Pancreas (tissue), 10 donors: ENCODE results near the gene MORF4L1. TPM values are rescaled to one million over a fixed set of nuclear protein-coding genes. Genes with fewer than 3 reads are reported as not detected.
A peak's percentile ranks its signal among the peaks of the same experiment; 100 is the strongest.

Experiments
- ATAC-seq, 4 donors: fragments of 200-7000 bp; cut with Tn5 transposase; one replicate each; pipeline versions ENCODE4 v1.8.0 to v1.9.1; 2020; ENCODE audit warnings: mild to moderate bottlenecking in 4 of 4, moderate library complexity in 4 of 4
- DNase-seq, 6 donors: peaks; one replicate each; pipeline ENCODE4 v3.0.0-alpha.2; 2020
- FAIRE-seq: peaks from 2 replicates; lab custom pipeline; 2012; peaks lifted over from hg19 to GRCh38; lab: Jason Lieb, UNC
- H3K27ac ChIP-seq, 4 donors: fragments of 200-600 bp; sonication (generic); 1 replicate in 3 of 4; 2 replicates in 1 of 4; pipeline versions ENCODE4 v1.5.0 to v1.8.0; 2020
- H3K27me3 ChIP-seq, 4 donors: fragments of 200-600 bp; one replicate each; pipeline ENCODE4 v1.8.0; 2021
- H3K36me3 ChIP-seq, 3 donors: fragments of 200-600 bp; sonication (generic) in 1 of 3; one replicate each; pipeline versions ENCODE4 v1.5.0 to v1.8.0; 2020 to 2021
- H3K4me1 ChIP-seq, 3 donors: fragments of 200-600 bp; one replicate each; pipeline ENCODE4 v1.8.0; 2021
- H3K4me3 ChIP-seq, 4 donors: fragments of 200-600 bp; sonication (generic) in 2 of 4; one replicate each; pipeline versions ENCODE4 v1.5.0 to v1.8.0; 2020 to 2021
- H3K9me3 ChIP-seq, 4 donors: fragments of 200-600 bp; one replicate each; pipeline ENCODE4 v1.8.0; 2021
- WGBS, 2 donors: extraction: QIAGEN DNeasy Blood & Tissue Kit; methylation state at CpG; one replicate each; pipeline ENCODE4 v1.1.7; 2013; 5-methylcytosine and 5-hydroxymethylcytosine counted together
- intact Hi-C, 3 donors: fragments of 100-400 bp; cut with DNase I; formaldehyde crosslinking; loops; one replicate each; pipeline versions ENCODE4 v1.11.1 to v1.14.2; 2022
- polyA plus RNA-seq, 2 donors: library from polyadenylated mRNA; stranded (reverse); fragments of 200-250 nt; gene quantifications; one replicate each; pipeline ENCODE4 v1.2.3, GENCODE V29; 2013
- total RNA-seq, 6 donors: library from RNA; stranded (reverse); fragmentation: NEBNext Ultra II Directional in 4 of 6; extraction: Animal tissue kit (Norgen Biotek cat#: 25700) in 4 of 6; gene quantifications; one replicate each; pipeline versions ENCODE4 v1.2.1 to v1.2.4, GENCODE V29; 2021 to 2023
- TF ChIP-seq, protein P1 (sequence below), 4 donors: fragments of 200-600 bp; sonication (generic) in 3 of 4; IDR thresholded peaks; one replicate each; pipeline versions ENCODE4 v1.5.0 to v1.8.0; 2021; ENCODE audit warnings: antibody characterized with exemption in 4 of 4
- donor health status: healthy with polysubstance abuse.
- donor health status: DM: no; HTN: no; CAD: no; lungs with moderate emphysema.
- donor health status: DM: no; HTN: no; CAD: no.
- donor health status: control.
- donor health status: control.
- donor health status: Bipolar disorder and iron deficiency.
- donor health status: DM: yes; HTN: yes; CAD: no.
- donor health status: DM: no; HTN: no; CAD: no.
- donor health status: DM: no; HTN: no; CAD: no.
- donor health status: DM: yes; HTN: yes; CAD: no.

Gene MORF4L1
- total and polyA plus RNA-seq, 8 donors: 55.0 to 149 (median 90.4) TPM

DNA sequence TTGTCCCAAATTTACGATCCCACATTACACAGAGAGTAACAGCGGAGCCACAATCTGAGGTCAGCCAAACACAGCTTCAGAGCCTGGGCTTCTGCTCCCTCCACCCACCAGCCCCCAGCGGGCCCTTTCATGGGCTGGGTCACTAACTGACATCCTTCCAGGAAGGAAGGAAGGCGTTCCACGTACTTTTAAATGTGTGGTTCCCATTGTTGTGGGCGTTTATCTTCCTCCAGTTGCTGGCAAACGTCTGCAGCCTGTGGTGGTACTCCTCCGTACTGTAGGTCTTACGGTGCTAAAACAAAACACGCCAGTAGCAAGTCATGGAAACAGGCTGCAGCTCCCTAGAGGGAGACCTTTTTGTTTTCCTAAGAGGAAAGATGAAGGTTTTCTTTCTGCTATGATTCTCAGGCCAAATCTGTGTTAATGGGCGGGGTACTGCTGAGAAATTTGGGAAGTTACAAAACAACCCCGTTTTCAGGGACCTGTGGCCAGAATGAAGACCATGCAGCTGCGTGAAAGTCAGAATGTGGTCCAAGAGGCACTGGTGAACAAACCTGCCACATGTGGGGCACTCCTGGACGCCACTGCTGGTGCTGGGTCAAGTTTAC is 64.5 kb downstream of the MORF4L1 start:
- intact Hi-C loops: loop anchor here in 1 of 3 donors (10.0 kb wide), 1 partner anchor 48 kb away; no protein-coding TSS in a partner anchor
- Histone ChIP-seq H3K27ac (peak overlapping the region in 1 of 4 donors; percentile 28), H3K4me1 (no peaks in the 10 kb centered on the region), H3K9me3 (no peaks in the 10 kb centered on the region), H3K27me3 (no peaks in the 10 kb centered on the region), H3K4me3 (no peak overlapping the region), H3K36me3 (peaks cover 0 to 8% (median 0%) of the 10 kb centered on the region in 3 donors)
- WGBS, 2 donors: 77 to 86% methylated on average over 14 of the region's 14 CpGs
- ATAC-seq (peak in 3 of 4 donors; percentile 14 to 31 (median 30)), DNase-seq (no peak), FAIRE-seq (no peak)
- TF ChIP-seq, protein P1, sequence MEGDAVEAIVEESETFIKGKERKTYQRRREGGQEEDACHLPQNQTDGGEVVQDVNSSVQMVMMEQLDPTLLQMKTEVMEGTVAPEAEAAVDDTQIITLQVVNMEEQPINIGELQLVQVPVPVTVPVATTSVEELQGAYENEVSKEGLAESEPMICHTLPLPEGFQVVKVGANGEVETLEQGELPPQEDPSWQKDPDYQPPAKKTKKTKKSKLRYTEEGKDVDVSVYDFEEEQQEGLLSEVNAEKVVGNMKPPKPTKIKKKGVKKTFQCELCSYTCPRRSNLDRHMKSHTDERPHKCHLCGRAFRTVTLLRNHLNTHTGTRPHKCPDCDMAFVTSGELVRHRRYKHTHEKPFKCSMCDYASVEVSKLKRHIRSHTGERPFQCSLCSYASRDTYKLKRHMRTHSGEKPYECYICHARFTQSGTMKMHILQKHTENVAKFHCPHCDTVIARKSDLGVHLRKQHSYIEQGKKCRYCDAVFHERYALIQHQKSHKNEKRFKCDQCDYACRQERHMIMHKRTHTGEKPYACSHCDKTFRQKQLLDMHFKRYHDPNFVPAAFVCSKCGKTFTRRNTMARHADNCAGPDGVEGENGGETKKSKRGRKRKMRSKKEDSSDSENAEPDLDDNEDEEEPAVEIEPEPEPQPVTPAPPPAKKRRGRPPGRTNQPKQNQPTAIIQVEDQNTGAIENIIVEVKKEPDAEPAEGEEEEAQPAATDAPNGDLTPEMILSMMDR (IDR thresholded peaks at IDR 0.05): no peak

DNA sequence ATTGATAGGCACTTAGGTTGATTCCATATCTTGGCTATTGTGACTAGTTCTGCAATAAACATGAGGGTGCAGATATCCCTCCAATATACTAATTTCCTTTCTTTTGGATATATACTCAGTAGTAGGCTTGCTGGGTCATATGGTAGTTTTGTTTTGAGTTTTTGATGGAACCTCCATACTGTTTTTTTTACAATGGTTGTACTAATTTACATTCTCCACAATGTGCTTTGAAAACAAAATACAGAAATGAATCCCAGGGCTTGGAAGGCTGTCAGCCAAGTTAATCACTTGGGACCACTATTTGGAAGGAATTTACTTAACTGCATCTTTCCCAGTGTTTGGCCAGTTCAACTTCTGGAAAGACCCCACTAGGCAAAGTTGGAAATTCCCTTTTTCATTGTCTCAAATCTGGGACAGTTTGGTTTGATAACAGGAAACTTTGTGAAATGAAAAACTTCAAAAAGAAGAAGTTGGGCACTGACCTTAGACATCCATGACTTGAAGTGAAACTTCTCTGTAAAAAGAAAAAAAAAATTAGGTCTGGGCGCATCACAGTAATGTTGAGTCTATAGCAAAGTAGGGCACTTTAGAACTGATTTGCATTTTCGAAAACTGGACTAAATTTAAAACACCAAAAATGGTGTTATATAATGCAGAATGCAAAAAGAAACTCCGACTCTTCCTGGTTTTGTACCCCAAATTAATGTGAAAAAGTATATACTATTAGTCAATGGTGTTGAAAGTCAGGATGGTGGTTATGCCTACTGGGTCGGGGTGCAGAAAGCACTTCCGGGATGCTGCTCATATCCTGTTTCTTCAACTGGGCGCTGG is 66.2 kb downstream of the MORF4L1 start:
- peak in 1 of 4 donors; percentile 41 for ATAC-seq
- Histone ChIP-seq H3K4me1 (no peaks in the 10 kb centered on the region), H3K27me3 (no peaks in the 10 kb centered on the region), H3K36me3 (peaks cover 0 to 8% (median 0%) of the 10 kb centered on the region in 3 donors), H3K4me3 (no peak overlapping the region), H3K27ac (peak overlapping the region in 1 of 4 donors; percentile 27), H3K9me3 (no peaks in the 10 kb centered on the region)
- TF ChIP-seq, protein P1 (IDR thresholded peaks at IDR 0.05): no peak
- no peak for FAIRE-seq
- 84 to 90% methylated on average over 6 of the region's 6 CpGs for WGBS, 2 donors
- no peak for DNase-seq
- intact Hi-C loops: loop anchor here in 1 of 3 donors (10.0 kb wide), 1 partner anchor 46 kb away; no protein-coding TSS in a partner anchor

DNA sequence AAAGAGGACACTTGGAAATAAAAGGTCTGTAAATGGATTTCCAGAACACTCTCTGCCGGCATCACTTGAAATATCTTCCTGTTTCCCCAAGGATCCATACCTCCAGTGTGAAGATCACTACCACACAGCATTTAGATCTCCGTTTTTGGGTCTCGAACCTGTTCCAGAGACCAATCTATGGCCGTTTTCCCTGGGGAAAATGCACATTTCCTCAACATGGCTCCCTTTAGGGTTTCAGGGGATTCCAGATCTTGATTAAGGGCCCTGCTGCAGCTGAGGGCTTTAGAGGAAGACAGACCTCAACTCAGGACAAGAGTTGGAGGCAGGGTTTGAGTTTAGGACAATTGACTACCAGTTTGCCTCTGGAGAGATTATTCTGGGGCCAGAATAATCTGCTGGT is 70.1 kb downstream of the MORF4L1 start:
- no peaks in the 10 kb centered on the region for H3K4me1 ChIP-seq
- 90 to 93% methylated on average over 4 of the region's 4 CpGs for WGBS, 2 donors

DNA sequence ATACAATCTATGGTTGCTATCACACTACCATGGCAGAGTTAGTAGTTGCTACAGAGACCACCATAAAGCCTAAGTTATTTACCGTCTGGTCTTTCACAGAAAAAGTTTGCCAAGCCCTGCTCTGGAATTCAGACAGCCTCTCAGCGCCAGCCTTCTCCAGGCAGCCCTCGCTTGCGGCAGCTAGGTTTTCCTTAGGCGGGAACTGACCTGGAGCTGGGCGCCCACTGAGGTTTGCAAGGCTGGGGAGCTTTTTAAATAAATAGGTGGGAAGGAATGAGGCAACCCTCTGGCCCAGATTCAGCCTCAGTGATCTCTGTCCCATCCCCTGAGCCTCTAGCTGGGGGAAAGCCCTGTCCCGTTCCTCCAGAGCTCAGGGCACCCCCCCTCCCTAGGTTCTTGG is 71.0 kb downstream of the MORF4L1 start:
- Histone ChIP-seq H3K27ac (peak overlapping the region in 3 of 4 donors; percentile 8 to 81 (median 77)), H3K27me3 (no peaks in the 10 kb centered on the region), H3K4me1 (no peaks in the 10 kb centered on the region), H3K9me3 (no peaks in the 10 kb centered on the region), H3K4me3 (peak overlapping the region; percentile 47 to 79 (median 58)), H3K36me3 (no peaks in the 10 kb centered on the region)
- 61 to 65% methylated on average over 7 of the region's 7 CpGs for WGBS, 2 donors
- intact Hi-C loops: no loop called here
- DNase-seq (no peak), FAIRE-seq (no peak), ATAC-seq (peak in 2 of 4 donors; percentile 1 to 4)
- TF ChIP-seq, protein P1 (IDR thresholded peaks at IDR 0.05): no peak

More for the DNA sequence above, 70.1 kb downstream of the MORF4L1 start:
- no peak for DNase-seq
- H3K9me3 ChIP-seq: no peaks in the 10 kb centered on the region
- H3K27ac ChIP-seq: no peak overlapping the region
- H3K27me3 ChIP-seq: no peaks in the 10 kb centered on the region
- no peak for ATAC-seq
- H3K4me3 ChIP-seq: peak overlapping the region in 1 of 4 donors; percentile 79
- FAIRE-seq: no peak
- H3K36me3 ChIP-seq: no peaks in the 10 kb centered on the region
- intact Hi-C loops: no loop called here
- TF ChIP-seq, protein P1 (IDR thresholded peaks at IDR 0.05): no peak
